ENCODE results near the gene NFAT5. TPM values are rescaled to one million over a fixed set of nuclear protein-coding genes. Genes with fewer than 3 reads are reported as not detected.

The NFAT5 gene
- total and polyA plus RNA-seq, 7 experiments from 2014 or later, result 7.7 to 35.5 (median 29.3) TPM

GRCh38 chr16:69688589-69688988 lies 122.8 kb downstream of the NFAT5 start:
- intact Hi-C loops (cut with micrococcal nuclease), result no loop called here
- DNase-seq, result no peak
- Histone ChIP-seq H3K4me3 (ENCODE audit: low read length) (no peak overlapping the region), H3K36me3 (ENCODE audit: control insufficient read depth in 2 of 3, insufficient read depth in 3 of 3, low read length in 3 of 3) (peaks cover 6 to 37% (median 7%) of the 10 kb centered on the region in 3 experiments), H3K9me3 (ENCODE audit: control insufficient read depth in 2 of 3, low read length in 3 of 3) (no peaks in the 10 kb centered on the region), H3K27ac (ENCODE audit: low read depth, low read length) (no peak overlapping the region), H3K27me3 (ENCODE audit: control insufficient read depth in 2 of 2, insufficient read depth in 2 of 2, low read length in 2 of 2) (no peaks in the 10 kb centered on the region), H3K4me1 (ENCODE audit: control insufficient read depth in 2 of 2, insufficient read depth in 2 of 2, low read length in 2 of 2) (no peaks in the 10 kb centered on the region)
- H3K27me3 Mint-ChIP-seq, result no peaks in the 10 kb centered on the region
- no peak overlapping the region for H3K27ac Mint-ChIP-seq
- ChIA-PET POLR2A (no interaction called here), CTCF (interaction anchor here (1.0 kb wide), 1 partner anchor 8 kb away, joined by 3 read pairs; no protein-coding TSS in a partner anchor)
- no peaks in the 10 kb centered on the region for H3K9me3 Mint-ChIP-seq
- no peak overlapping the region for H3K4me3 Mint-ChIP-seq
- H3K36me3 Mint-ChIP-seq, result peaks cover 6 to 28% (median 19%) of the 10 kb centered on the region in 5 donors
- peaks cover 0 to 17% (median 0%) of the 10 kb centered on the region in 7 donors for H3K4me1 Mint-ChIP-seq
- no peak for ATAC-seq

- ChIA-PET POLR2A (no interaction called here), CTCF (no interaction called here)
- H3K36me3 ChIP-seq (ENCODE audit: control insufficient read depth in 2 of 3, insufficient read depth in 3 of 3, low read length in 3 of 3), result peaks cover 9 to 47% (median 14%) of the 10 kb centered on the region in 3 experiments
- ATAC-seq (no peak), DNase-seq (no peak)
- H3K27me3 ChIP-seq (ENCODE audit: control insufficient read depth in 2 of 2, insufficient read depth in 2 of 2, low read length in 2 of 2), result no peaks in the 10 kb centered on the region
- Mint-ChIP-seq H3K4me1 (peaks cover 0 to 17% (median 0%) of the 10 kb centered on the region in 7 donors), H3K4me3 (no peak overlapping the region), H3K36me3 (peaks cover 14 to 39% (median 26%) of the 10 kb centered on the region in 5 donors), H3K9me3 (no peaks in the 10 kb centered on the region), H3K27me3 (no peaks in the 10 kb centered on the region), H3K27ac (peak overlapping the region in 3 of 9 donors; percentile 13 to 66 (median 44))
- intact Hi-C loops (cut with micrococcal nuclease), result no loop called here
- H3K4me1 ChIP-seq (ENCODE audit: control insufficient read depth in 2 of 2, insufficient read depth in 2 of 2, low read length in 2 of 2), result no peaks in the 10 kb centered on the region
- no peak overlapping the region for H3K4me3 ChIP-seq (ENCODE audit: low read length)
- H3K27ac ChIP-seq (ENCODE audit: low read depth, low read length), result no peak overlapping the region
- no peaks in the 10 kb centered on the region for H3K9me3 ChIP-seq (ENCODE audit: control insufficient read depth in 2 of 3, low read length in 3 of 3)
Measured at GRCh38 chr16:69691980-69692911, 126.5 kb downstream of the NFAT5 start.

- peaks cover 9 to 47% (median 14%) of the 10 kb centered on the region in 3 experiments for H3K36me3 ChIP-seq (ENCODE audit: control insufficient read depth in 2 of 3, insufficient read depth in 3 of 3, low read length in 3 of 3)
- no peak overlapping the region for H3K4me3 ChIP-seq (ENCODE audit: low read length)
- CTCF ChIA-PET, result no interaction called here
- no peaks in the 10 kb centered on the region for H3K9me3 ChIP-seq (ENCODE audit: control insufficient read depth in 2 of 3, low read length in 3 of 3)
- H3K27ac ChIP-seq (ENCODE audit: low read depth, low read length), result no peak overlapping the region
- no peaks in the 10 kb centered on the region for H3K27me3 ChIP-seq (ENCODE audit: control insufficient read depth in 2 of 2, insufficient read depth in 2 of 2, low read length in 2 of 2)
- Mint-ChIP-seq H3K4me1 (peaks cover 0 to 17% (median 0%) of the 10 kb centered on the region in 7 donors), H3K9me3 (no peaks in the 10 kb centered on the region), H3K27me3 (no peaks in the 10 kb centered on the region), H3K27ac (no peak overlapping the region), H3K4me3 (no peak overlapping the region), H3K36me3 (peaks cover 14 to 45% (median 28%) of the 10 kb centered on the region in 5 donors)
- intact Hi-C loops (cut with micrococcal nuclease), result no loop called here
- DNase-seq, result no peak
- ATAC-seq, result no peak
- POLR2A ChIA-PET, result no interaction called here
- H3K4me1 ChIP-seq (ENCODE audit: control insufficient read depth in 2 of 2, insufficient read depth in 2 of 2, low read length in 2 of 2), result no peaks in the 10 kb centered on the region
Measured at GRCh38 chr16:69693916-69694315, 128.2 kb downstream of the NFAT5 start.

DNA sequence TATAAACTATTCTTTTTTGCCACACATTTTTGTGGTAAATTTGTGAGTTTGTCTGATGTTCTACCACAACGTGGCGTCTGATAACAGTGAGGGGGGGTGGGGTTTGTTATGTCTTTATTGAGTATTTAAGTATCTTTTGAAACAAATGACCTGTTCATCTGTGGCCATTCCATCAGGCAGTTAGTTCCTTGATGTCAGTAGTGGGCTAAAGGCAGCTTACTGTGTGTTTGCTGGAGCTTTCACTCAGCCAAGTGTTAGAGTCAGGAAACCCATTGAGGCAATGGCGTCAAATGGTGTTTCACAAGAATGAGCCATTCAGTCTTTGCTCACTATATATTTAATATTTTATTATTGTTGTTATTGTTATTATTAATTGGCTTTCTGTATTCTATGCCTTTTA lies 132.6 kb downstream of the NFAT5 start:
- no peak overlapping the region for H3K27ac Mint-ChIP-seq
- peaks cover 4 to 26% (median 9%) of the 10 kb centered on the region in 5 donors for H3K36me3 Mint-ChIP-seq
- H3K9me3 ChIP-seq (ENCODE audit: control insufficient read depth in 2 of 3, low read length in 3 of 3), result no peaks in the 10 kb centered on the region
- intact Hi-C loops (cut with micrococcal nuclease), result no loop called here
- ChIA-PET CTCF (no interaction called here), POLR2A (interaction anchor here (0.5 kb wide), 1 partner anchor 111 kb away, joined by 4 read pairs; no protein-coding TSS in a partner anchor)
- no peak overlapping the region for H3K4me3 Mint-ChIP-seq
- no peaks in the 10 kb centered on the region for H3K27me3 Mint-ChIP-seq
- no peaks in the 10 kb centered on the region for H3K9me3 Mint-ChIP-seq
- H3K4me3 ChIP-seq (ENCODE audit: low read length), result no peak overlapping the region
- H3K27ac ChIP-seq (ENCODE audit: low read depth, low read length), result no peak overlapping the region
- ATAC-seq (no peak), DNase-seq (no peak)
- peaks cover 0 to 4% (median 0%) of the 10 kb centered on the region in 7 donors for H3K4me1 Mint-ChIP-seq
- H3K36me3 ChIP-seq (ENCODE audit: control insufficient read depth in 2 of 3, insufficient read depth in 3 of 3, low read length in 3 of 3), result peaks cover 4 to 27% (median 10%) of the 10 kb centered on the region in 3 experiments
- H3K27me3 ChIP-seq (ENCODE audit: control insufficient read depth in 2 of 2, insufficient read depth in 2 of 2, low read length in 2 of 2), result no peaks in the 10 kb centered on the region
- H3K4me1 ChIP-seq (ENCODE audit: control insufficient read depth in 2 of 2, insufficient read depth in 2 of 2, low read length in 2 of 2), result no peaks in the 10 kb centered on the region

DNA sequence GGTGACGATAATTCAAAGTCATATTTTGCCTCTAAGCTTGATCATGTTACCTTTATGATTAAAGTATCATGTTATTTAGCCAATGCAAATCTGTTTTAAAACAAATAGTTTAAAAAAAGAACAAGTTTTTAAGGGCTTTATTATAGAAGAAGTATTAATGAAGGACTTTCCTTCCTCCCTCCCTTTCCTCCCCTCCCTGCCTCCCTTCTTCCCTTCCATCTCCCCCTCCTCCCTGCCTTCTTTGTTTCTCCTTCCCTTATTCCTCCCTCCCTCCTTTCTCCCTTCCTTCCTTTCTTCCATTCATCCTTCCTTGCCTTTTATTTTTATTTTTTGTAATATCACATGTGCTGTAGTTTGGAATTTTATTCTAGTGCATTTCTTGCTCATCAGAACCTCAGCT lies 134.1 kb downstream of the NFAT5 start:
- DNase-seq, result no peak
- H3K36me3 Mint-ChIP-seq, result peaks cover 0 to 23% (median 5%) of the 10 kb centered on the region in 5 donors
- H3K27ac Mint-ChIP-seq, result peak overlapping the region in 2 of 9 donors; percentile 30 to 38

GRCh38 chr16:69701452-69701851 lies 135.7 kb downstream of the NFAT5 start:
- intact Hi-C loops (cut with micrococcal nuclease), result no loop called here
- POLR2A ChIA-PET, result no interaction called here
- Mint-ChIP-seq H3K27me3 (no peaks in the 10 kb centered on the region), H3K36me3 (peaks cover 0 to 17% (median 0%) of the 10 kb centered on the region in 5 donors), H3K27ac (peak overlapping the region in 1 of 9 donors; percentile 34), H3K9me3 (no peaks in the 10 kb centered on the region), H3K4me1 (peaks cover 0 to 4% (median 0%) of the 10 kb centered on the region in 7 donors), H3K4me3 (no peak overlapping the region)
- no peak overlapping the region for H3K27ac ChIP-seq (ENCODE audit: low read depth, low read length)
- H3K9me3 ChIP-seq (ENCODE audit: control insufficient read depth in 2 of 3, low read length in 3 of 3), result no peaks in the 10 kb centered on the region
- ATAC-seq (no peak), DNase-seq (no peak)
- no peaks in the 10 kb centered on the region for H3K27me3 ChIP-seq (ENCODE audit: control insufficient read depth in 2 of 2, insufficient read depth in 2 of 2, low read length in 2 of 2)
- no peak overlapping the region for H3K4me3 ChIP-seq (ENCODE audit: low read length)
- CTCF ChIA-PET, result no interaction called here
- H3K36me3 ChIP-seq (ENCODE audit: control insufficient read depth in 2 of 3, insufficient read depth in 3 of 3, low read length in 3 of 3), result peaks cover 0 to 8% (median 0%) of the 10 kb centered on the region in 3 experiments
- no peaks in the 10 kb centered on the region for H3K4me1 ChIP-seq (ENCODE audit: control insufficient read depth in 2 of 2, insufficient read depth in 2 of 2, low read length in 2 of 2)

More for the DNA sequence above, 134.1 kb downstream of the NFAT5 start:
- no peak overlapping the region for H3K4me3 ChIP-seq (ENCODE audit: low read length)
- Mint-ChIP-seq H3K9me3 (no peaks in the 10 kb centered on the region), H3K4me3 (no peak overlapping the region), H3K4me1 (peaks cover 0 to 4% (median 0%) of the 10 kb centered on the region in 7 donors), H3K27me3 (no peaks in the 10 kb centered on the region)
- no peak for ATAC-seq
- H3K36me3 ChIP-seq (ENCODE audit: control insufficient read depth in 2 of 3, insufficient read depth in 3 of 3, low read length in 3 of 3), result peaks cover 0 to 12% (median 0%) of the 10 kb centered on the region in 3 experiments
- POLR2A ChIA-PET, result interaction anchor here (1.1 kb wide), 1 partner anchor 62 kb away, joined by 3 read pairs; the partner anchor contains the start of gene WWP2
- intact Hi-C loops (cut with micrococcal nuclease), result no loop called here
- H3K9me3 ChIP-seq (ENCODE audit: control insufficient read depth in 2 of 3, low read length in 3 of 3), result no peaks in the 10 kb centered on the region
- no peaks in the 10 kb centered on the region for H3K27me3 ChIP-seq (ENCODE audit: control insufficient read depth in 2 of 2, insufficient read depth in 2 of 2, low read length in 2 of 2)
- H3K27ac ChIP-seq (ENCODE audit: low read depth, low read length), result no peak overlapping the region
- no peaks in the 10 kb centered on the region for H3K4me1 ChIP-seq (ENCODE audit: control insufficient read depth in 2 of 2, insufficient read depth in 2 of 2, low read length in 2 of 2)
- CTCF ChIA-PET, result interaction anchor here (0.6 kb wide), 1 partner anchor 53 kb away, joined by 3 read pairs; no protein-coding TSS in a partner anchor

Measured in naive thymus-derived CD4-positive, alpha-beta T cell (primary cell).